IPS-NIHi11 (cell line): ENCODE measurements around the gene MYDGF.
"Not testable (repeated sequence)": the region's sequence is repeated elsewhere in the genome, so short reads cannot be mapped to it uniquely, and the experiment has no call there.

Experiments used
- DNase-seq: peaks from one replicate; pipeline ENCODE4 v3.0.0; 2012; ENCODE audit warnings: mixed read lengths, low spot score

The MYDGF gene

DNA sequence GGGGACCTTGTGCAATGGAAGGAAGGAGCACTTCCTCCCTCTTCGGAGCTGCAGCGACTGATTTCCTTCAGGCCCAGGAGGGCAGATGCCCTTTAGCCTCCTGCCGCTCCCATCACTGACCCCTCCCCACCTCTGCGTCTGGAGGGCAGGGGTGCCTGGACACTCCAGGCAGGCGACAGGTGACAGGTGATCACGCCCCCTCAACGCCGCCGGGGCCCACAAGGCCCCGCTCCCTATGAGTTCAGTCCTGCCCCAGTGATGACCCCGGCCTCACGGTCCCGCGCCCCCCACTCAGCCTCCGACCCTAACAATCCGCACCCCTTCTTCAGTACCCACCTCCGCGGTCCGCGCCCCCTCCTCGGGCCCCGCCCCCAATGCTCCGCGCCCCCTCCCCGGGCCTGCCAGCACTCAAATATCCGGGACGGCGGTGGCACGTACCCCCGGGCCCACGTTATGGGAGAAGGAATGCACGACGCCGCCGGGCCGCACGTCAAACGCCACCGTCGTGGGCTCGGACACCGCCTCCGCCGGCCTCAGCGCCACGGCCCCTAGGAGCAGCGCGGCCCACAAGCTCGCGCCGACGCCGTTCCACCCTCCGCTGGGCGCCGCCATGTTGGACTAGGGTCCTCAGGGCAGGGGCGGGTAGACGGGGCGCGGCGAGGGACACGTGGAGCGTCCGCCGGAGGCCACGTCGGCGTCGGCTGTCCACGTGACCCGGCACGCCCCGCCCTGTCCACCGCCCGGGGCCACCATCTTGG lies at the start of gene MYDGF:
MYDGF (minus strand) TSS at position 620 of the 758 bp plus-strand sequence; CDS start at position 612, 8 bp downstream.
- peak; percentile 100 for DNase-seq

DNA sequence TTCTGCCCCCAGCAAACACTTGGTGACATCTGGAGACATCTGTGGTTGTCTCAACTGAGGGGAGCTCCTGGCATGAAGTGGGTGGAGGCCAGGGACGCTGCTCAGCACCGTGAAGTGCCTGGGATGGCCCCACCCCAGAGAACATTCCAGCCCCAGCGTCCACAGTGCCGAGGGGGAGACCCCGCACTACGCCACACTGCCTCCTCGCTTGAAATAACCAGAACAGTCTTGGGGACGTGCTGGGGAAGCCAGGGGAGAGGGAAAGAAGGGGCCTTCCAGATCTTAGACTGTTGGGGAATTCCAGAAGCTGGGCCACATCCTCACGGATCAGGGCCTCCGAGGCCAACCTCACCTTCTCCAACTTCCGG lies 49.3 kb upstream of the MYDGF start:
- no peak for DNase-seq

DNA sequence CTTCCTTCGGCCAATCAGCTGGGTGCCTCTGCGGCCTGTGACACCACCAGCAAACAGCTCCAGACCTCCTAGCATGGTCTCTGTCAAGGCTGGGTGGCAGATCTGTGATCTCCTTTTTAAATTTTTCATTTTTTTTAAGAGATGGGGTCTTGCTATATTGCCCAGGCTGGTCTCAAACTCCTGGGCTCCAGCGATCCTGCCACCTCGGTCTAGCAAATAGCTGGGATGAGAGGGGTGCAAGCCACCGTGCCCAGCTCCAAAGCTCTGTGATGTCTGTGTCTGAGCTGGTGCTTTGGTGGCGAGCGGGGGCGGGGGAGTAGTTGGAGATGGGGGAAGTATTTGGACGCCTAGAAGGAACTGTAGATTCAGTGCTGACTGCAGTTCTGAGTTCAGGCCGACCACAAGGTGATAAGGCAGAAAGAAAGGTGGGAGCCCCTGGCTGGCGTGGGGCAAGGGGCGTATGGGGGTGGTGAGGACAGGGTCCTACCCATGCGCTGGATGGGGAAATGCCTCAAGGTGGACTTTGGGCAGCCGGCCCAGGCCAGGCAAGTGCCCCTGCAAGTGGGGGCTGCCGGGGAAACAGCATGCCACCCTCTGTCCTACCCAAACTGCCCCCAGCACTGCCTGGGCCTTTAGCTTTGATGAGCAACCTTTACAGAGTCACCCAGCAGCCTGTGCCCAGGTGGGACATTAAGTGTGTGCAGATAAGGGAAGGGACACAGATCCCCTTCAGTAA lies 48.0 kb upstream of the MYDGF start:
- no peak for DNase-seq

DNA sequence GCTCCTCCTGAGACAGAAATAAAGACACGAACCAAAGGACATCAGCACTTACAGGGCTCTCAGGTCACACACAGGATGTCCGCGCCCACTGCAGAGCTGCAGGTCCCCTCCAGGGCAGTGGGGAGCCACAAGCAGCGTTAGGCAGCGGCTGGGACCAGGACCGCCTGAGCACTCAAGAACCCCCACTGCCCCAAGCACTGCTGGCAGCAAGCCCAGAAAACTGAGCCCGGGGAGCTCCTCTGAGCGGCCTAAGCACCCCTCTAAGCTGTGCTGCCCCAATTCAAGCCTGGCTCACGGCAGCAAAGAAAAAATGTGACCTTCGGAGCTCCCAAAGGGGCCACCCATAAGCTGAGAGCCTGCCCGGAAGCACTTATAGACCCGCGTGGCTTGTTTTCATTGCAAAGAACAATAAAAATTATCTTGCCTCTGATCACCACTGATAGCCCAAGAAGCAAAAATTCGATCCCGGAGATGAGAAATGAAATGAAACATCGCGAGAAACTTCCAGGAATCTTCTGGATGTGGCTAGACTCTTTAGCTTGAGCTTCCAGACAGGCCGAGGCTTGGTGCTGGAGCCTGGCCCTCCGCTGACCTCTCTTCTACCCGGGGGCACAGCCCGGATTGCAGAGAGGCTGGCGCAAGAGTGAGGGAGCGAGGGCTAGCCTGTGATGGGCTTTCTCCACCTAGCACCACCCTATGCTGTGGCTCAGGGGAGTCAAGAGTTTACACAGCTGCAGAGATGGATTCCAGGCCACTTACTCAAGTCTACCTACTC lies 47.2 kb upstream of the MYDGF start:
- DNase-seq: no peak

DNA sequence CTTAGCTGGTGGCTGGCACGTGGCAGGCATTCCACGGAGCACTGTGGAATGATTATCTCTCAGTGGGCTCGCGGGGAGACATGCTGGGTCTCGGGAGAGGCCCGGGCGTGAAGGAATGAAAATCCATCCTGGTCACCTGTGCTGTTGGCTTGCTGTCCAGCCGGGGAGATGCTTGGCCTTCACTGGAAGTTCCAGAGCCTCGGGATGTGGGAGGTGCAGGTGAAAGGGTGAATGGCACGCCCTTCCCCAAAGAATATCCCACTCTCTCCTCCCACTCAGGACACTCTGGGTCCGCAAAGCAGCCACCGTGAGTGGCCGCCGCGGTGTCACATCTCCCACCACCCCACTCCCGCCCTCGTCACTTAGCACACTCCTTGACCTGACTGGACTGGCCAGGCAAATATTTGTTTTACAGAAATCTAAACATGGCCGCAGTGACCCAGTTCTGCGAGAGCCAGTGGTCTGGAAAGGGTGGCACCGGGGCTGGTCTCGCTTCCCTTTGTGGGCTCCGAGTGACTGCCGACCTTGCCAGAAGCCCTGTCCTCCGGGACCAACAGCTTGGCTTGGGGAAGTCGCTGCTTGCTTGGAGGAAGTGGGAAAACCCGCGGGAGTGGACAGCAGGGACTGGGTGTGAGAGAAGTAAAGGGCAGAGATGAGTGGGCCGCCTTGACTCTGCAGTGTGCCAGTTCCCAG lies 45.5 kb upstream of the MYDGF start:
- no peak for DNase-seq

DNA sequence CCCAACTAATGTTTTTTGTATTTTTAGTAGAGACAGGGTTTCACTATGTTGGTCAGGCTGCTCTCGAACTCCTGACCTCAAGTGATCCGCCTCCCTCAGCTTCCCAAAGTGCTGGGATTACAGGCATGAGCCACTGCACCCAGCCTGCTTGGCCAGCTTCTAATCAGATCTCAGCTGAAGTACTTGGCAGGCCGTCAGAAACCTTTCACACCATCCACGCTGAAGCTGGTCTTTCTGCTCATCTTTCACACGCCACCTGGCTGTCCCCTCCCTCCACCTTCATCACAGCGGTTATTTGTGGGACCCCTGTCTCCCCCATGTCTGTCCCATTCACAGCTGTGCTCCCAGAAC lies 45.0 kb upstream of the MYDGF start:
- DNase-seq: not testable (repeated sequence)

DNA sequence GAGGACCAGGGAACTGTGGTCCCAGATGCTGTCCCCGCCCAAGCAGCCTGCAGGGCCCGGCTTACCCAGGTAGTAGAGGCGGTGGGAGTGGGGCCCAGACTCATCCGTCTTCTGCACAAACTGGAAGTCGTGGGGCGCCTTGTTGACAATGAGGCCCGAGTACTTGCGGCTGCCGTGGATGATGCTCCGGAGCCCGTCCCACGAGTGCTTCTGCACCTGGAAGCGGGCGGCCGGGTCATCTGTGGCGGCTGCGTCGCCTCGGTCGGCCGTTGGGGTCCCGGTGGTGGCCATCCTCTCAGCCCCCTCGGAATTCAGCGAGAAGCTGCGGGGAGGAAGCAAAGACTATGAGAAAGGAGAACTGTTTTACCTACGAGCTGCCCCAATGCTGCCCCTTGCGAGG lies 43.9 kb upstream of the MYDGF start:
- no peak for DNase-seq

DNA sequence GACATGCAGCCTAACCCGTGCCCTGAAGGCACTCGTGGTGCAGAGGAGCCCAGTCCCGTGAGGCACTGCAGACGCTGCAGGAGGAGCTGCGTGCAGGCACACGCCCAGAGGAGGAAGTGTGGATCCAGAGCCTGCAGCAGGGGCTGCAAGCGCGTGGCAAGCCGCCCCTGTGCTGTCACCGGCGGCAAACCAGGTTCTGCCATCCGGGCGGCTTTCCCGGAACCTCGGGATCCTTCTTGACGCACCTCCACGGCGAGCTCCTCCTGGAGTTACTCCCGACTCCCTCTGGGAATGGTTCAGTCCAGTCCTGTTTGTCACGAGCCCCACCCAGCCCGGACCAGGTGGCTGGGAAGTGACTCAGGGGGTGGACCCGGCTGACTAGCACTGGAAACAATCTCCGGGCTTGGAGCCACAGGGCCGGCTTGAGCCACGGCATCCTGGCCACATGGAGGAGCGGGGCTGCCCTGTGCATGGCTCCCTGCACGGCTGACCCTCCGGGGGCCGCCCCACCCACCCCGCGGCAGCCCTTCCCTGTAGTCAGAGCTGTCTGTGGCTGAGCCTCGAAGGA lies 43.3 kb upstream of the MYDGF start:
- DNase-seq: peak; percentile 67

DNA sequence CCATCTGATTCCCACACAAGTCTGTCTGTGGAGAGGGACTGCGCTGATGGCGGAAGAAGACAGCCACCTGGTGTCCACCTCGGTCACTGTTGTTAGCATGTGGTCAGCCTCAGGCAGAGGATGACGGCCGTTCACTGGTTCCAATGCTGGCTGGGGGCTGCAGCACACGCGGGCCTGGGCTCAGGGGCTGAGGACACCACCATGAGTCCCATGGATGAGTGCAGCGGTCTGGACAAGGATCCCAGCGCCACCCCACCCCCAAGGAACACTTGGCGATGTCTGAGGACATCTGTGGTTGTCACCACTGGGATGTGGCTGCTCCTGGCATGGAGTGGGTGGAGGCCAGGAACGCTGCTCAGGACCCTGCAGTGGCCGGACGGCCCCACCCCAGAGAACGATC lies 42.6 kb upstream of the MYDGF start:
- no peak for DNase-seq

DNA sequence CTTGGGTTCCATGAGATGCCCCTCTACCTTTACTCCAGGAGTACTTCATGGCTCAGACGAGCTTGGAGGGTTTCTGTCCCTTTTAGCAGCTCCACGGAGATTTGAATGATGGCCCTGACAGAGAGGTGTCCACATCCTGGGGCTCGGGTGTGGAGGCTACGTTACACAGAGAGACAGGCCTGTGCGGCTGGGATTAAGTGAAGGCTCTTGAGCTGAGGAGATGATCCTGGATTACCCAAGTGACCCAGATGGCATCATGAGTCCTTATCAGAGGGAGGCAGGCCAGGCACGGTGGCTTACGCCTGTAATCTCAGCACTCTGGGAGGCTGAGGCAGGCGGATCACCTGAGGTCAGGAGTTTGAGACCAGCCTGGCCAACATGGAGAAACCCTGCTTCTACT lies 41.1 kb upstream of the MYDGF start:
- DNase-seq: no peak

DNA sequence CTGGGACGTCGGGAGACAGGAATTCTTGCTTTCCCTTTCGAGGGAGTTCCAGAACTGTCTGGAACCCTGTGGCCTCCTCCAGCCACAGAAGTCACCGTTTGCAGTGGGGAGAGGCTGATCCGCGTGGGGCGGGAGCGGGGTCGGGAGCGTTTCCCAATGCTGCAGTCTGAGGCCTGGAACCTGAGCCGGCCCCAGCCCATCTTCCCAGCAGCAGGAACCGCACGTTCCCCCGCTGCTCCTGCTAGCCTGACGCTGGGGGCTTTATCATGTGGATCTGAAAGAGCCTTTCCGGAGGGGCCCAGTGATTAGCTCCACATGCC lies 40.1 kb upstream of the MYDGF start:
- DNase-seq: no peak

DNA sequence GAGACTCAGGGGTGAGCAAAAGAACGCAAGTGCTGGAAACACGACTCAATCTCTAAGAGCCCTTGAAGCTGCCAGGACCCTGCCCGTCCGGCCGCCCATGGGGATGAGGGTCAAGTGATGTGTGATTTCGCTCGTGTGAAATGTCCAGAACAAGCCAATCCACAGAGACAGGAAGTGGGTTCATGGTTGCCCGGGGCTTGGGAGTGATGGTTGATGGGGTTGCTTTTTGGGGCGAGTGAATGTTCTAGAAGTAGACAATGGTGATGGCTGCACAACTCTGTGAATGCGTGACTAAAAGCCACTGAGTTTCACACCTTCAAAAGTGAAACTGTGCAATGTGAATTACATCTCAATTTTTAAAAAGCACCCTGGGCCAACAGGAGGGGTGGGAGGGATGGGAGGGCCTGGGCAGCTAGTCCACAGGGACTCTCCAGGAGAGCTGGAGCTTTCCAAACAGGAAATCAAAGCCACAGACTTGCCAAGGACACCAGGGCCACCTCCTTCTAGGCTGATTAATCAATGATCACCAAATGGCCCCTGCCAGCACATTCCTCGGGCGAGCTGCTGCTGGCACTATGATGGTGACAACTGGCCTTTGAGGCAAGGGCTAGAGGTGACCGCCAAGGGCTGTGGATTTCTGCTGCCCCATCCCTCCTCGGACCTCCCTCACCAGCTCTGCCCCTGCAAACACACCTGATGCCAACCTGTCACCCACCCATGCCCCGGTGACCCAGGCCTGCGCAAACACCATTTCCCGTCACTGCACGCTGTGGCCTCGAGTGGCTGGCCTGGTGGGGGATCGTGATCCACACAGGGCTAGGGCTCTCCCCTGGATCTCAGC lies 39.5 kb upstream of the MYDGF start:
- DNase-seq: no peak

DNA sequence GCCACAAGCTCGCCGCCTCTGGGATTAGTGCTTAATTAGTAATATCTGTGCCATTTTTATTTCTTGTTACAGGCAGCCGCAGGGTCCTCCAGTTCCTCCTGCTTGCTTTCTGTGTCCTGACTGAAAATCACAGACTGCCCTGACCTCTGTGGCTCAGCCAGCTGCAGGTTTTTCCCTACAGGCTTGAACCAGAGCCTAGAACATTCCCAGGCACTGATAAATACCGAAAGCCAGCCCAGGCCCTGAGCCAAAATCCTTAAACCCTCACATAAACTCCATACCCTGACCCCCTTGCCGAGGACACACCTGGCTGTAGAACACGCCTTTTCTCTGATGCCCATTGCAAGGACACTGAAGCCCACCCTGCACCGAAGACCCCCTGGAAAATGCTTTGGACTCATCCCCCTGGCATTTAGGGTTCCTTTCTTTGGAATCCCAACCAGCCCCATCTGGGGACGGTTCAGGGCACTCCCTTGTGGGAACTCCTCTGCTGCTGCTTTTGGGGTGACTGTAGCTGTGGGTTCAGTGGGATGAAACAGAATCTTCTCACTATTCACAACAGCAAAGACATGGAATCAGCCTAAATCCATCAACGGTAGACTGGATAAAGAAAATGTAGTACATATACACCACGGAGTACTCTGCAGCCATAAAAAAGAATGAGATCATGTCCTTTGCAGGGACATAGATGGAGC lies 38.0 kb upstream of the MYDGF start:
- DNase-seq: no peak

DNA sequence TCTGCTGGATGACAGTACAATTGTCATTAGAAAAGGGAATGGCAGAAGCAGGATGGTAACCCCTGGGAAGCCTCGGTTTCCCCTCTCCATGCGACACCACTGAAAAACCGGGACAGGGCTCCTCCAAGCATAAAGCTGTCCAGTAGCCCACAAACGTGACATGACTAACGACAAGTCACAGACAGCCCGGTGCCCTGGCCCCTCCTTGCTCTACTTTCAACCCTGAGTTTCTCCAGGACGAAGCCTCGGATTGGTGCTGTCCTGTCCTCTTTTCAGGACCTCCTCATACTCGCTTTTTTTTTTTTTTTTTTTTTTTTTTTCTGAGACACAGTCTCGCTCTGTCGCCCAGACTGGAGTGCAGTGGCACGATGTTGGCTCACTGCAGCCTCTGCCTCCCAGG lies 37.2 kb upstream of the MYDGF start:
- no peak for DNase-seq

DNA sequence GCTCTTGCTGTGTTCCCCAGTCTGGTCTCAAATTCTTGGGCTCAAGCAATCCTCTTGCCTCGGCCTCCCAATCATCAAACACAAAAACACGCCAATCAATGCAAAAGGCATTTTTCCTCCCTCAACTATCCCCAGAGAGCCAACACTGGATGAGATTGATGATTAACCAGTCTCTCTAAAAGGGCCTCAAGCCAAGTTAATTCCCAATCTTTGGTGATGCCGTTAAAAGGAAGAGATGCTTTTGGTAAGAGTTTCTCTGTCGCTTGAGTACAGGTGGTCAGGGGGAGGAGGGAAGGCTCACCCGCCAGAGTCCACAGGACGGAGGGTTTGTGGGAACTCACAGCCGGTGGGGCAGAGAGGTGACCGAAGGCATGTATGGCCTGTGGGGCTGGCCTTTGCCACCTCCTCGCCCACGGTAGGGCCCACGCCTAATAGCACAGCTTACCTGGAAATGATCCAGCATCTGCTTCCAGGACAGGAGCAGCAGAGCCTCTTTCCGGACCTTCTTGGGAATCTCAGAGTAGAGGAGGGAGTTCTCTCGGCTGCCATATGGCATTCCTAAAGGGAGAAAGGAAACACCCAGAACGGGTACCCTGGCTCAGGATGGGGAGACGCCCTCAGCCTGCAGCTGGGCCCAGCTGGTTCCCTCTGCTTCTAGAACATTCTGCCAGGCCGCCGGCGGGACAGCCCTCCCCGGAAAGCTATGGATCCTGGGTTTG lies 35.4 kb upstream of the MYDGF start:
- DNase-seq: no peak

DNA sequence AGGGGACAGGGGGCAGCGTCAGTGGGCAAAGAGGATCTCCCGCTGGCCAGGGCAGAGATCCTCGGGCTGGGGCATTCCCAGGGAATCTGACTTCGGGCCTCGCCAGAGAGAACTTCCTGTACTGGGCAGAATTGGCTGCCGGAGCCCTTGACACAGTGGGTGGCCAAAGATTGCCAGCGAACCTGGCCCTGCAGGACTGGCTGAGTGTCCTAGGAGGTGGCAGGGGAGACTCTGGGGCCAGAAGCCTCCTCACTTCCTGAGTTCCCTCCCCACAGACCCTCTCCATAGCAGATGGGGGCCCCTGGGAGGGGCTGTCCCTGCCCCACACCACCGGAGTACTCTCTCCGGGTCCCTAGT lies 34.2 kb upstream of the MYDGF start:
- DNase-seq: no peak

DNA sequence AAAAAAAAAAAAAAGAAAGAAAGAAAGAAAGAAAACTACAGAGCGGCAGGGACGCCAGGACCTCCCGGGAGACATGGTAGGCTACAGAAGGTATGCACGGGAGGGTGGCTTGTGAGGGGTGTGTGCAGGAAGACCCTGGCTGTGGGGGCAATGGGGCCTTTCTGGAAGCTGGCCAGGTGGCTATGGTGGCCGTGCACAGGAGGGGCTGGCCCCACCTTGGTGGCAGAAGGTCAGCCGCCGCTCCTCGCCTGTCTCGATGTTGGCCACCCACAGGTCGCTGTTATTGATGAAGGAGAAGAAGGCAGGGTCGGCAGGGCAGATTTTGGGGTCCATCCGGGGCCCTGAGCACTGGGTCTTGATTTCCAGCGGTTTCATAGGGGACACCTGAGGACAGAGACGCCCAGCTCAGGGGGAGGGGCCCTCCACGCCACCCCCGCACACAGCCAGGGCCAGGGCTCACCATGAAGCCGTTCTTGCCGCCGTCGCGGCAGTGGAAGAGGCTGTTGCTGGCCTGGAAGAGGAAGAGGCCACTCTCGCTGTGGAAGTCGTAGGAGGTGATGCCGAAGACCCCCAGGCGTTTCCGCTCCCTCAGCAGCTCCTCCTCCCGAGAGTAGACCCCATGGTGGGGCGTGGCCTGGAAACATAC lies 33.7 kb upstream of the MYDGF start:
- no peak for DNase-seq

DNA sequence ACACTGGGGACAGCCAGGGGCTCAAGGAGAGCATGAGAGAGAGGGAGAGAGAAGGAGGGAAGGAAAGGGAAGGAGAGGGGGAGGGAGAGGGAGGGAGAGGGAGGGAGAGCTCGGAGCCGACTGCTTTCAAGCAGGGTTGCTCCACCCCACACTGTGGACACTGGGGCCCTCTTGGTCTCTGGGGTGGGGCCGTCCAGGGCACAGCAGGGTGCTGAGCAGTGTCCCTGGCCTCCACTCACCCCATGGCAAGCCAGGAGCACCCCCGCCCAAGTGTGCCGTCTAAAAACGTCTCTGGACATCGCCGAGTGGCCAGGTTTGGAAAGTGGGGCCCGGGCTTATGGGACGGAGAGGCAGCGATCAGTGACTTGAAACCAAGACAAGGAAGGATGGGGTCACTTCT lies 32.6 kb upstream of the MYDGF start:
- no peak for DNase-seq

DNA sequence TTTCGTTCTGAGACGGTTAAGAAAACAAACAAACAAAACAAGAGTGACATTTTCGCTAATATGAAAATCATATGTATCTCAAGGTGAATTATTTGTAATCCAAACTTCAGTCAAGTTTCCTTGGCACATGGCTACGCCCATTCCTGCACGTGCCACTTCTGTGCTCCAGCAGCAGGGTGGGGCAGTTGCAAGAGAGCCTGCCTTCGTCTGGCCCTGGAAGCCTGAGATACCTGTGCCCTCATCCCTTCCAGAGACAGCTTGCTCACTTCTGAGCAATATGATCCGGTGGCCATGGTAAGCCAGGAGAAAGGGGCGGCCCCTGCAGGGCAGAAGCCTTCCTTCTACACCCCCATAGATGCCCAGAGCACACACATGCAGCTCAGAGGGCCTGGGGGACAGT lies 31.4 kb upstream of the MYDGF start:
- DNase-seq: no peak

DNA sequence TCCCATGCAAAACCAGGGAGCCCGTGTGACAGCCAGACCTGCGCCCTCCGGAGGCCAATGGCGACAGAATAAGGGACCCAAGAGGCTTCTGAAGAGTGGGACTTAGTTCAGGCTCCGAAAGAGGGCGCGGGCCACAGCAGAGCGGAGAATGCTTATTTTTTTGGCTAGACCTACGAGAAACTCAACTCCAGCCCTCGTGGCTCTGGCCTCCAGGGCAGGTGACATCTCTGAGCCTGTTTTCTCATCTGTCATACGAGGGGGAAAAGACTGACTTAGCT lies 30.5 kb upstream of the MYDGF start:
- no peak for DNase-seq
